Endometrial microvascular endothelial cells (primary cell): ENCODE data around the gene DUSP22. TPM values are rescaled to one million over a fixed set of nuclear protein-coding genes. Genes with fewer than 3 reads are reported as not detected.

Experiments used
- in situ Hi-C: cut with HindIII; loops from 2 replicates; pipeline ENCODE4 v1.10.0; 2017; ENCODE audit warnings: low sequenced_read_pairs, low pct_unique_long_range_greater_than_20kb; ENCODE audit errors: inconsistent ontology term
- total RNA-seq: library from RNA; depleted of rRNA; stranded (reverse); fragments of >200 nt; gene quantifications from one replicate; pipeline ENCODE4 v1.2.3, GENCODE V29; 2015; ENCODE audit errors: inconsistent ontology term

The DUSP22 gene
- total RNA-seq, 1 donor from 2014 or later: 34.2 TPM

DNA sequence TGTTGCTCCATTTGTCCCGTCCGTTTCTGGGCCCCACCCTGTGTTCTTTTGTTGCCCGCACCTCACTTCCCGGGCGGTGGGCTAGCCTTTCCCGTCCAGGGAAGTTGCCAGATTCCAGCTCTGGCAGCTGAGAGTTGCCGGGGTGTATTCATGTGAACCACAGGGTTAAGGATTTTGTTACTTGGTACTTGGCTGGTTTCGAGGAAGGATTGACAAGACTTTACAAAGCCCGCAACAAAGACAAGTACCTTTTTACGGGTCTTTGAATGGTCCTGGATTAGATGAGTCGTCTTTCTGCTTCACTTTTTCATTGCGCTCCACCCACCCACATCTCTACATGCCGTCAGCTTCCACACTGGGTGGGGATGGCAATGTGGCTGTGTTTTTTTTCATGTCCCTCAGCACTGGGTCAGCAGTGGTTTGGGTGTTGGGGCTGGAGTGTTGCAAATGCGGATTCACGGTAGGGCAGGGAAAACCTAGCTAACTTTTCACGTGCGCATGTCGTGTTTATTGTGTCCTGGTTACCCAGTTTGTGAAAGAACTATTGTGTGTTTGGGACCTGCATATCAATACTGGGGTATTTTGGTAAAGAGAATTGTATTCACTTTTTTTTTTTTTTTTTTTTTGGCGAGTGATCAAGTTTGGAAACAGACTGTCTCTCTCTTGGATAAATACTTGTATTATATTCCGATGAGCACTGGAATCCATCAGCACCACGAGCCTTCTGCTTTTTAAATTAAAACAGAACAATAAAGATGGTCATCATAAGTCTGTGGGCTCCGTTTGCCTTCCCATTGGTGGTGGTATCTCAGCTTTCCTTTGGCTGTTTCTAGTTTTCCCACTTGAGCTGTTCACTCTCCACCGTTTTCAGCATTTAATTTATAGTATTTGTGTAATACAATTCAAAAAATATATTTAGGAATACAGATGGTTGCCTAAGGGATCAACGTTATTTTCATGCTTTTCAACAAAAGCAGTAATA is 1.2 kb downstream of the DUSP22 start:
- in situ Hi-C loops: no loop called here

DNA sequence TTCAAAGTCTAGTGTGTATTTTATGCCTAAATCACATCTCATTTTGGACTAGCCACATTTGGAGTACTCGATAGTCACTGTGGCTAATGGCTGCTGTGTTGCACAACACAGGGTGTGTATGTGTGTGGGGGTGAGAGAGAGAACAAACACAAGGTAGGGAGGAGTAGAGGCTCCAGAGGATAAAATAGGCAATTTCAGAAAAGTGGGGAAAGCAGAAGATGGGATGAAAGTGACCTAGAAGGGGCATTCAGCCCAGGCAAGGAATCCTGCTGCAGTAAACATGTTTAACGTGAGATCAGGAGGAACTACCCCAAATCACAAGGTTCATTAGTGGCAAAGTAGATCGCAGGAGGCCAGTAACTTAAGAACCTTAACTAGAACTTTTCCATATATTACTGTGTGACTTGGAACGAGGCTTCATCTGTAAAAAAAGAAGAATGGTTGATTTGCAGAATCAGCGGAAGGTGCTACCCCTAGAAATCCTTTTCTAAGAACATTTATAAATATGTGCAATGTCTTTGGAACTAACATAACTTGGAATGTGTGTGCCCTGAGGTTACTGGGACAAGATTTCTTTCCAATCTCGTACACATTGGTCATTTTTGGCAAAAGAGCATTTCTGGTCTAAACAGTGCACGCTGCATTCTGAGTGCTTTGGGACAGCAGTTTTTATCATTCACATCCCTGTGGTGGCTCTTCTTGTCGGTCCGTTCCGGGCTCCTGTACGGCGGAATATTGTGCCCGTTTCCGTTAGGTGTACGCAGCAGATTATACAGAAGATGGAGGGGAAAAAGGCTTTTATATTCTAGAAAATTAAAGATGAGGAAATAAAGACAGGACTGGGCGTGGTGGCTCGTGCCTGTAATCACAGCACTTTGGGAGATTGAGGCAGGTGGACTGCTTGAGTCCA is 2.6 kb downstream of the DUSP22 start:
- in situ Hi-C loops: no loop called here

DNA sequence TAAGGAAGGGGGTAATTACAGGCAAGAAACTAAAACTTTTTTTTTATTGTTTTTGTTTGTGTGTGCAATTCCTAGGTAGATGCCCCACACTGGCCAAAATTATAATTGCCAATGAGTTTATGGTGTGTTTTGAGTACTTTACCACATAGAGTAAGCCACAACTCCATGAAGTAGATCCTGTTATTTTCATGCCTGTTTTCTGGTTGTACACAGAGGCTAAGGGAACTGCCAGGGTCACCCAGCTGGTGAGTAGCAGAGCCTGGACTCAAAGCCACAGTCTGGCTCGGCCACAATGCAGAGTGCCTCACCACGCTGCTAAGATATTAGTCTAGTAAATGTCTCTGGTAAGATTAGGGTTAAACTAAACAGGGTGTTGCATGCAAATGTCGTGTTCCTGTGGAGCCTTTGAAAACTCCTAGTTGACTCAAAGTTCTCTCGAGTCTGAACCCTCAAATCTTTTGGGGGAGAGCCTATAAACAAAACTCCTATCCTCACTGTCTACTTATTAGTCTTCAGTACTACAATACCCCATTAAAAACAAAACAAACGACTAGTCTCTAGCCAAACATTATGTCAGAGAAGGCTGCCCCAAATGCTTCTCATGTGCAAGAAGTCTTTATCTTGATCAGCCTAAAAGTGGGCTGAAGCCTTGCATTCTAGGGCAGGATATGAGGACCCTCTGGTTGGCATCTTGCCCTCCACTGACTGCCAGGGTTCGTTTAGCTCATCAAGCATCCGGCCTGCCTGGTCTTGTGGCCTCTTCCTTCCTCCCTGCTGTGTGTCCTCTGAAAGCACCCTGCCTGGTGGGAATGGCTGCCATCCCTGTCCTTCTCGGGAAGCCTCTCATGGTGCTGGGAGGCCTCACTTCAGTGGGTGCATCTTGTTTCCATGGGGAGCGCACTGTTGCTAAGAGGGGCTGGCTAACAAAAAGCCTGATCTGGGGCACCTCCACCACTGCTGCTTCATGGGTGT is 4.2 kb downstream of the DUSP22 start:
- in situ Hi-C loops: no loop called here

DNA sequence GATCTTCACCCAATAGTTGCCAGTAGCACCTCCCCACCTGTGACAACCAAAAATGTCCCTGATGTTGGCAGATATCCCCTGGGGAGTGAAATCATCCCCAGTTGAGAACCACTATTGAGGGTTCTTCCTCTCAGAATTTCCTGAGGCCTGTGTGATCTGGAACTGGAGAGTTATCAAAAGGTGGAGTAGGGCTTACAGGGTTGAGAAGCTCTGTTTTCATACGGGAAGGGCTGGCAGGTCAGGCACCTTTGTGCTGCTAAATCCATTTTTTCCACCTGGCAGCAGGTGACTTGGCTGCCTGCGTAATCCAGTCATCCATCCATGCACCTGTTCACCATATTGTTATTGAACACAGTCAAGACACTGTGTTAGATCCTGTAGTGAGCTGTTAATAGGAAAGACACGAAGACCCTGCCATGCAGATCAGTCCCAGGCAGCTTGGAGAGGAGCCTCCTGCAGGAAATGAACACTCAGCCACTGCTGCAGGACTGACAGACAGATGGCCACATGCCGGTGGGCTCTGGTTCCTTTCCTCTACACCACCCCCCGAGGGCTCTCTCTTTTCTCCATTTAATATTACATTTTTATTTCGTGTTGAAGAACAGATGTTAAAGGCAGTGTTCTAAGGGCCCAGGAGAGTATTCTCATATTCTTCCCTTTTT is 5.4 kb downstream of the DUSP22 start:
- in situ Hi-C loops: no loop called here

DNA sequence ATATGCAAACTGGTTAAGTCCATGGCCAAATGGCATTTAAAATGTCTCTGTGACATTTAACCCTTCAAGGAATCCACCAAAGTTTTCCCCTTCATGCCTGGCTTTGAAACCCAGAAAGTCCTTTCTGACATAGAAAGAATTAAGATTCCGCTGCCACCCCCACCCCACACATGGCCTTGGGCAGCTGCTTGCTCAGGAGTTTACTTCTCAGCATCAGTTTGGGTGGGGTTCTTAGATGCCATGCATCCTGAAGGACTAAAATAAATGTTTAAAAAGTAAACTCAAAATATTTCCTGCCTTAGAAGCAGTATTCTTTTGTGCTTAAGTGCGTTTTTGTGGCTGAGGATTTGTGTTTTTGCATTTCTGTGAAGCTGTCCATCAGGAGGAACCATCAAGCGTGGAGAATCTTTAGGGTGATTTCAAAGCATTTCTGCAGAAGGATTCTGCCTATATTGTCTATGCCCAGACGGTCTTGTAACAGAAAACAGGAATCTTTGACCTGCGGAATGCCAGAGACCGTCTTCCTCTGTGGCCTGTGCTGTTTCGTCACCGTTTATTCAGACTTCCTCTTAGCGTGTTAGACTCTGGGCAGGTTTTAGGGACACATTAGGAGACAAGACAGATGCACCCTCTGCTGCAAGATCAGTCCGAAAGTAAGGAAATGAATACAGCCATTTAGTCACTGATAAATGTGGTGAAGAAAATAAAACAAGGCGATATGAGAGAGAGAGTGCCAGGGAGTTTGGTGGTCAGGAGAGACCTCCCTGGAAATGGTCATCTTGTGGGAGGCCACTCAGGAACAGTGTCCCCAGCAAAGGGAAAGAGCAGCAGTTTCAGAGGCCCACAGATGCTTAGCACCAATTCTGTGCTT is 6.2 kb downstream of the DUSP22 start:
- in situ Hi-C loops: no loop called here

DNA sequence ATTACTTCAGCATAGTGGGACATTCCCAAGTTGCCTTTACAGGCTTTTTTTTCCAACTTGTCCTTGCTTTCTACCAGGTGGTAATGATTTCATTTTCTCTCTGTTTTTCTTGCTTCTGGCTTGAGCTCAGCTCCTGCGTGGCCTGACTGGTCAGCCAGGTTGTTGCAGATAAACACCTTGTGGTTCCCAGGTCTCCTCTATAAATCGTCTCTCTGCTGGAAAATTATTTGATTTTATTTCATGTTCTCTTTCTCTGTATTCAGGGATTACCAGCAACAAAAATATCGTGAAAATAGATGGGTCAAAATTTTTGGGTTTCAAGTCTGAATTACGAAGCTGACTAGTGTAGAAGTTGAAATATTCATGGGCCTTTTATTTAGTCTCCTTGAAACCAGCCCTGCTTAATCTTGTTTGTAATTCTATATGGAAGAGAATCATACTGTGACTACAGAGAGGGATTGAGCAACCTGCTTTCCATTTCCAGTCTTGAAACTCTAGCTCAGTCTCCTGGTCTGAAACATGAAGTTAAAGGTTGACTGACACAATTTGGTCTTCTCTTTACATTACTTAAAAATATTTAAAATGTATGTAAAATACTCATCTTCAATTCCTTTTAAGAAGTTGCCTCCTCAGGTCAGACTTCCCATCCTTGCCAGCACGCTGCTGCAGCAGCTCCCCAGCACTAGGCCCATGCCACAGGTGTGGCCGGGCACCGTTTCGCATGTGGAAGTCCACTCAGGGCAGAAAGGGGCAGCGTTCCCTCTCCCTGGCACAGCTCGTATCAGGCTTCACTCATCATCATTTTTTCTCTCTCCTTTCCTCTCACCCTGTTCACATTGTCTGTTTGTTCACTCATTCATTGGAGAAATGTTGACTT is 7.1 kb downstream of the DUSP22 start:
- in situ Hi-C loops: no loop called here

DNA sequence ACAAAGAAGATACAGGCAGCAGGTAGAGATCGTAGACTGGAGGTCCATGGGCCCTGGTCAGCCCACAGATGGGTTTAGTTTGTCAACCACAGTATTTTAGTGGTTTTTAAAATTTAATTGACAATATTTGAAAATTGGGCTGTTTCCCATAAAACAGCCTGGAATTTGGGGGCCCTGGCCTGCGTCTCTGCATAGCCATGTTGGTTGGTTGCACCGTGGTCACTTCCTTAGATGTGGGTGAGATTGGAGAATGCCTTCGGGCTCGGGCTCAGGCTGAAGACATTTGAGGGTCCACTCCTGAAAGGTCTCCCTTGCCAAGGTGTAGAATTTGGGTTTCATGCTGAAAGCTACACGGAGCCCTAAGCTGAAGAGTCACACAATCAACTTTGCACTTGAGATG is 7.7 kb downstream of the DUSP22 start:
- in situ Hi-C loops: no loop called here

DNA sequence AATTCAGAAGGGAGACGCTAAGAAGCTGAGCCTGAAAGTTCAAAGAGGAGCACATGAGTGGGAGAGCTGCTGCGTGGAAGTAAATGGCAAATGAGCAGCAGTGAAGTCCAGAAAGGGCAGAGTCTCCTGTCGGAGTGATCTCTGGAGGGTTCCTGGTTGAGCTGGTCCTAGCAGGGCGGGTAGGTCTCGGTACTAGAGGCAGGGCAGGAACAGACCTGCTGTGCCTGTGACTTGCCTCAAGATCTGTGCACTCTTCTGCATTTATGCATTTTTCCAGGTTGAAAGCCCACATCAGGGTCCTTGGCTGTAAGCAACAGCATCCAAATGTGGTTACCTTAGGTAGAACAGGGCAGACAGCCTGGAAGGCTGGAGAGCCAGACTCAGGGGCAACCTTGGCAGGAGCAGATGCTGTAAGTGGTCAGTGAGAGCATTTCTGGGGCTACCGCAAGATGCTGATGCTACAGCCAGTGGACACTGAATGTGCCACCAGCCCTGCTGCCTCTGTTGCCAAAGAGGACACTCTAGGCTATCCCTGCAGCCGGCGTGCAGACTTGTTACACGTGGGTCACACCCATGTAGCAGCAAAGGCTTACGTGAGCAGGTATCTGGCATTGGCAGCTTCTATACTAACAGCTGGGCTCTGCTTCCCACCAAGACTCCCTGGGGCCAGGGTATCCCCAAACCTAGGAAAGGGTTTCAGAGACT is 8.4 kb downstream of the DUSP22 start:
- in situ Hi-C loops: no loop called here

DNA sequence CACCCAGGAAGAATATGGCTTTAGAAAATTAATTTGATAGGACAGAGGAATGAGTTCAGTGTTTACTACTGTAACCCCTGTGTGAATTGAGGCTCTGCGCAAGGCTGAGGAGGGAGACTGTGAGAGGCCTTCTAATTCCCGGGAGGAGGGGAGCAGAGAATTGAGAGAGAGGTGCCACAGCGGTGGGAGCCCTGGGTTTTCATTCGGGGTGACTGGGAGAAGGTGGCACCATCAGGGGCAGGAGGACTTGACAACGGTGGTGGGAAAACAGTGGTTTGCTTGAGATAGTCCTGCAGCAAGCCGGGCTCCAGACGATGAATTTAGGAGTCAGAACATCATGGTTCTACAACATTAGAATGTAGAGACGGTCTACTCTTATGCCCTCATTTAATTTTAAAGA is 9.2 kb downstream of the DUSP22 start:
- in situ Hi-C loops: no loop called here

DNA sequence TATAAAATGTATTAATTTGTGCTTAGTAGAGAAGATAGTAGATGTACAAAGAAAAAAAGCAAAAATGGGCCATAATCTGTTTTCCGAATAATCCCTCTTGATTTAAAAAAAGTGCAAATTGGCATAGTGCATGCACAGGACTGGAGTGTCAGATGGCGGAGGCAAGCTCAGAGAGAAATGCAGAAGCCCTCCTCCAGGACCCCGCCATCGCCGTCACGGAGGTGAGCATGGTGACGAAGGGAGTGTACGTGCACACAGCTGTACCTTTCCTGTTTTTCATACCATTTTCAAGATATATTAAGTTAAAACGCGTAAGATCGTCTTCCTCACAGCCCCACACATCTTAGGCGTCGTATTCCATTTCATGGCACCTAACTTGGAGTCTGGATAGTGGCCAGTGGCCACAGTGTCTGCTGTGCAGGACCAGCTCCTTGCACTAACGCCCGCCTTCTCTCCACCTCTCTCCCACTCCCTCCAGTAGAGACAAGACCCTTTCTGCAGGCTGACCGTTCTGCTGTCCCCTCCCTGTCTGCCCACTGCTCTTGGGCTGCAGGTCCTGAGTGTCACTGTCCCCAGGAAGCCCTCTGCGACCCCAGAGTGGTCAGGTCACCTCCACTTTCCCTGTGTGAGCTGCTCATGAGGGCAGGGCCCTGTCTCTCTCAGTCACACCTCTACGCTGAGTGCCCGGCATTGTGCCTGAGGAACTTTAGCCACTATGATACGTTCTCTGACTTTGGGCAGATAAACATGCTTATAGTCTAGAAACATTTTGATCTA is 9.8 kb downstream of the DUSP22 start:
- in situ Hi-C loops: no loop called here

DNA sequence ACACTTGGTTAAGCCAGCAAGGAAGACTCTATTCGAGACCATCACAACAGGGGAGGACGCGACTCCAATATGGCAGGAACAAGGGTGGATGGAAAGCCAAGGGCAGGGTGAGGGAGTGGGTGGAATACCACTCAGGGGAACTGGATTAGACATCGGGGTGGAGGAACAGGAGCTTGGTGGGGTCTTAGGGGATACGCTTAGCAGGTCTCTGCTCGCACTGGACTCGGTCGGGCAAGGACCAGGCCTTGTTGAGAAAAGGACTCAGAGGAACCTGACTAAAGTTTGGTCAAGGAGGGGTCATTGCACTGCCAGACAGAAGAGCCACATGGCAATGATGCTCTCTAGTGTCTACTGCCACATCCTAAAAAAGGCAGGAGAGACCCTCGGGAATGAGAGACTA is 10.5 kb downstream of the DUSP22 start:
- in situ Hi-C loops: no loop called here

DNA sequence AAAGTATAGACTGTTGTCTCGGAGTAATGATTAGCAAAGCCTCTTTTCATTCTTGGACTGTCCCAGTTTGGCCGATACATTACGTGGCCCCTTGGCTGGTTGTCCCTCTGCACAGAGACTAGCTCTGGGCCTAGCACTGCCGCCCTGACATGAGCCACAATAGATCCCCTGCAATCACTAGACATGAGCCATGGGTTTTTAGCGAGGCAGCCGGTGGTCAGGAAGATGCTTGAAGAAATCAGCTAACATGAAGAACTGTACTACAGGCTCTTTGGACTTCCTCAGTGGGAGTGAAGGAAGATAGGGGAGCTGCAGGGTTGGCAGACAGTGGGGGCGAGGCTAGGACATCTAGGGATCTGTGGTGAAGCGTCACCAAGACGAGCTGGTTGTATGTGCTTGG is 11.0 kb downstream of the DUSP22 start:
- in situ Hi-C loops: no loop called here

DNA sequence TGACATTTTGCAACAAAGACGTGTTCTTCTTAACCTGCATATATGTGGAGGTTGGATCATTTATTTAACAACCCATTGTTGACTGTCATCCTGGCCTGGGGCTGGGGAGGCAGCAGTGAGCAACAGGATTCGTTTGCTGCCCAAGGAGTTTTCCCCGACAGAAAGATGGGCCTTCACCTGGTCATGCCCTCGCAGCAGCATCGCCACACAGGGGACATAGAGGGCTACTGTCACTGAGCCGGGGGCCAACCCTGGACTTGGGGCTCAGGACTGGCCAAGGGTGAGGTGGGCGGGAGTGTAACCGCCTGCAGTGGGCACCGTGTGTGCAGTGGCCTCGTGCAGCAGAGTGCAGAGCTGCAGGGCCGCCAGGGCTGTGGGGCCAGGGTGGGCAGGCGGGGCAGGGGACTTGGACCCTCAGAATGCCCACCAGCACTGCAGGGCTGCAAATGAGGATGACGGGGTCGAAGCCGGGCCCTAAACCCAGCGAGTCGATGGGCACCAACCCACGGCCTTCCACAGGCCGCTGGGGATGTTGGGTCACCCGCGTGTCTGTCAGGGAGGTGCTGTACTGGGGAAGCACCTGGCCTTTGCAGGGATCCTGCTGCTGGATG is 11.8 kb downstream of the DUSP22 start:
- in situ Hi-C loops: no loop called here

DNA sequence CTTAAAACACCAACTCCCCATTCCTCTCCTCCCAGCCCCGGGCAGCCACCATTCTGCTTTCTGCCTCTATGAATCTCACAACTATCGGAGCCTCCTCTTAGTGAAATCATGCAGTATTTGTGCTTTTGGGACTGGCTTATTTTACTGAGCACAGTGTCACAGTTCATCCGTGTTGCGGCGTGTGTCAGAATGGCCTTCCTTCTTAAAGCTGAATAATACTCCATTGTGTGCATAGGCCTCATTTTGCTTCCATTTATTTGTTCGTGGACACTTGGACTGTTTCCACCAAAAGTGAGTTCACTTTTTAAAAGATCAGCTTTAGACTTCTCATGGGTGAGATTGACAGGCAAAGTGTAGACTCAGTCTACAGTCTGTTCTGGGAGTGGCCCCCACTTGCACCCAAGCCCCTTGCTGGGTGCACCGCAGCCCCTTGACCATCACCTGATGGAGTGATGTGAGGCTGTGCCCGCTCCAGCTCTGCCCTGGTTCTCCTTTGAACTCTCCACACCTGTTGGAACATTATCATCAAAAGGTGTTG is 12.6 kb downstream of the DUSP22 start:
- in situ Hi-C loops: no loop called here
